Natural killer cell (primary cell): ENCODE results near the gene PPP1R17. TPM values are rescaled to one million over a fixed set of nuclear protein-coding genes. Genes with fewer than 3 reads are reported as not detected.

Experiments
- ATAC-seq, 3 donors: fragments of 150-1000 bp in 2 of 3; fragments of 200-7000 bp in 1 of 3; cut with Tn5 transposase; 1 replicate in 1 of 3; 2 replicates in 2 of 3; pipeline ENCODE4 v1.10.0; 2021; ENCODE audit warnings: mild to moderate bottlenecking in 2 of 3, moderate library complexity in 2 of 3
- DNase-seq, 2 donors: peaks; one replicate each; pipeline versions ENCODE4 v3.0.0 to v3.0.0-alpha.2; 2013 to 2021; ENCODE audit warnings: mixed read lengths in 1 of 2
- H3K27ac ChIP-seq: one replicate; pipeline ENCODE4 v1.5.1; 2013; ENCODE audit warnings: mild to moderate bottlenecking, low read length
- H3K27me3 ChIP-seq: one replicate; pipeline ENCODE4 v1.6.1; 2013; ENCODE audit warnings: low read length; ENCODE audit not compliant: control insufficient read depth, insufficient read depth
- H3K36me3 ChIP-seq: one replicate; pipeline ENCODE4 v1.6.1; 2013; ENCODE audit warnings: low read length; ENCODE audit not compliant: control insufficient read depth, insufficient read depth
- H3K4me1 ChIP-seq: one replicate; pipeline ENCODE4 v1.6.1; 2013; ENCODE audit warnings: low read length; ENCODE audit not compliant: control insufficient read depth, insufficient read depth
- H3K4me3 ChIP-seq: one replicate; pipeline ENCODE4 v1.5.1; 2013; ENCODE audit warnings: low read length
- H3K9me3 ChIP-seq: one replicate; pipeline ENCODE4 v1.6.1; 2013; ENCODE audit warnings: low read length; ENCODE audit not compliant: control insufficient read depth, insufficient read depth
- H3K27ac Mint-ChIP-seq, 2 donors: one replicate each; pipeline ENCODE4 v1.8.0; 2022; ENCODE audit warnings: mild to moderate bottlenecking in 2 of 2, mixed read lengths in 2 of 2, moderate library complexity in 1 of 2
- H3K27me3 Mint-ChIP-seq, 2 donors: one replicate each; pipeline ENCODE4 v1.8.0; 2022; ENCODE audit warnings: low read depth in 2 of 2, mixed read lengths in 2 of 2
- H3K36me3 Mint-ChIP-seq: one replicate; pipeline ENCODE4 v1.8.0; 2022; ENCODE audit warnings: mixed read lengths
- H3K4me1 Mint-ChIP-seq, 2 donors: one replicate each; pipeline ENCODE4 v1.8.0; 2022; ENCODE audit warnings: mixed read lengths in 2 of 2
- H3K4me3 Mint-ChIP-seq: one replicate; pipeline ENCODE4 v1.8.0; 2022; ENCODE audit warnings: mild to moderate bottlenecking, moderate library complexity, mixed read lengths
- H3K9me3 Mint-ChIP-seq, 2 donors: one replicate each; pipeline ENCODE4 v1.8.0; 2022; ENCODE audit warnings: mixed read lengths in 2 of 2
- CTCF ChIP-seq: fragments of 200-600 bp; IDR thresholded peaks from one replicate; pipeline ENCODE4 v1.8.0; 2022; ENCODE audit warnings: antibody characterized with exemption
- WGBS: methylation state at CpG from one replicate; pipeline ENCODE4 v1.1.7; 2013; ENCODE audit warnings: missing lambda C conversion rate; ENCODE audit not compliant: insufficient coverage; 5-methylcytosine and 5-hydroxymethylcytosine counted together
- intact Hi-C: fragments of 100-400 bp; cut with micrococcal nuclease; formaldehyde crosslinking; loops from one replicate; pipeline ENCODE4 v1.14.2; 2022
- total RNA-seq, 4 donors: library from RNA; stranded (reverse); fragments of 120-200 nt in 1 of 4; gene quantifications; one replicate each; pipeline versions ENCODE4 v1.2.3 to v1.2.4, GENCODE V29; 2013 to 2022

Gene PPP1R17
- total RNA-seq, 3 donors from 2014 or later (not counting 1 experiment from before 2014, with no cell fraction given) = not detected

DNA sequence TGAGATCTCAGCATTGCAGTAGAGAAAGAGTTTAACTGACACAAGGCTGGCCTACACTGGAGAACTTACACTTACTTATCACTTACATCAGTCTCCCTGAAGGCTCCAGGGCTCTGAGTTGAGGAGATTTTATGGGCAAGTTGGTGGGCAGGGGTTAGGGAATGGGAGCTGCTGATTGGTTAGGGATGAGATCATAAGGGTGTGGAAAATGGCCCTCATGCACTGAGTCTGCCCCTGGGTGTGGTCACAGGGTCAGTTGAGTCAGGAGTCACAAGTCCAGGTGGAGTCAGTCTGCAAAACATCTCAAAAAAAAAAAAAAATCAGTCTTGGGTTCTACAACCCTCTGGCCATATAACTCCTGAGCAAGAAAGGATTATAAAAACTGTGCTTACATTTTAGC is 60.5 kb downstream of the PPP1R17 start:
- Histone ChIP-seq H3K9me3 (no peaks in the 10 kb centered on the region), H3K36me3 (no peaks in the 10 kb centered on the region), H3K4me1 (no peaks in the 10 kb centered on the region), H3K27me3 (no peaks in the 10 kb centered on the region), H3K4me3 (no peak overlapping the region), H3K27ac (no peak overlapping the region)
- no peak for TF ChIP-seq CTCF
- Mint-ChIP-seq H3K36me3 (no peaks in the 10 kb centered on the region), H3K4me1 (no peaks in the 10 kb centered on the region), H3K9me3 (no peaks in the 10 kb centered on the region), H3K27me3 (peaks cover 7 to 15% of the 10 kb centered on the region in 2 donors), H3K27ac (no peak overlapping the region), H3K4me3 (no peak overlapping the region)
- DNase-seq (no peak), ATAC-seq (no peak)
- intact Hi-C loops = loop anchor here (10.0 kb wide), 1 partner anchor 317 kb away; no protein-coding TSS in a partner anchor

- no peak for DNase-seq
- Mint-ChIP-seq H3K4me3 (no peak overlapping the region), H3K36me3 (no peaks in the 10 kb centered on the region), H3K27ac (no peak overlapping the region), H3K27me3 (peaks cover 4 to 12% of the 10 kb centered on the region in 2 donors), H3K9me3 (no peaks in the 10 kb centered on the region), H3K4me1 (no peaks in the 10 kb centered on the region)
- H3K9me3 ChIP-seq = no peaks in the 10 kb centered on the region
- TF ChIP-seq CTCF = no peak
- H3K36me3 ChIP-seq = no peaks in the 10 kb centered on the region
- H3K4me3 ChIP-seq = no peak overlapping the region
- ATAC-seq = no peak
- intact Hi-C loops = loop anchor here (10.0 kb wide), 1 partner anchor 317 kb away; no protein-coding TSS in a partner anchor
- no peaks in the 10 kb centered on the region for H3K4me1 ChIP-seq
- WGBS = 79% methylated on average over 1 of the region's 1 CpG
- H3K27me3 ChIP-seq = no peaks in the 10 kb centered on the region
- no peak overlapping the region for H3K27ac ChIP-seq
Measured at GRCh38 chr7:31748084-31748483, 61.1 kb downstream of the PPP1R17 start.

DNA sequence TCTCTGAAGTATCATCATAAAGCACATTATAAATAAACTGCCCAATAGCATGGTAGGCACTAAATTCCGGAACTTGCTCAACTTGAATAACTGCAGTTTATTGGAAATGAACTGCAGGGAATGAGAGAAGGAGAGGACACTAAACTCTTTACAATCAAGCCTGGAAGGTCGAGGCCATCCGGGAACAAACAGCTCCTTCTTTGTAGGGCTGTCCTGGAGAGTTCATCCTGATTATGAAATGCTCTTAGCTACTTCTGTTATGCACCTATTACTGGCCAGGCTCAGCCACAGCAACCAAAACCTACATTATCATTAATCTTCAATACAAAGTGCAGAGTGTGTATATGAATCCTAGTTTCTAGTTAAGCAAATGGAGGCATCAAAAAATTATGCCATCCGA is 64.7 kb downstream of the PPP1R17 start:
- DNase-seq (no peak), ATAC-seq (no peak)
- Histone ChIP-seq H3K27me3 (no peaks in the 10 kb centered on the region), H3K36me3 (no peaks in the 10 kb centered on the region), H3K4me1 (no peaks in the 10 kb centered on the region), H3K27ac (no peak overlapping the region), H3K9me3 (no peaks in the 10 kb centered on the region), H3K4me3 (no peak overlapping the region)
- Mint-ChIP-seq H3K4me3 (no peak overlapping the region), H3K9me3 (peaks cover 0 to 2% of the 10 kb centered on the region in 2 donors), H3K27me3 (no peaks in the 10 kb centered on the region), H3K36me3 (no peaks in the 10 kb centered on the region), H3K4me1 (no peaks in the 10 kb centered on the region), H3K27ac (no peak overlapping the region)
- TF ChIP-seq CTCF = no peak
- WGBS = 88% methylated on average over 3 of the region's 4 CpGs
- intact Hi-C loops = no loop called here

Other genes with a start within 250 kb of the PPP1R17 start
- not detected for gene ITPRID1, start 173.1 kb upstream of the PPP1R17 start, total RNA-seq